H1 (cell line): ENCODE results near the gene PTPRC. TPM values are rescaled to one million over a fixed set of nuclear protein-coding genes. Genes with fewer than 3 reads are reported as not detected.

ENCODE experiments used
- CTCF ChIA-PET: fragments of 300-600 bp; sonication (Branson Sonifier 250); formaldehyde crosslinking; loops from one replicate; lab custom pipeline; 2021; ENCODE audit not compliant: partially characterized antibody; lab: Charles Lee
- POLR2A ChIA-PET: fragments of 300-600 bp; sonication (Branson Sonifier 250); formaldehyde crosslinking; loops from one replicate; lab custom pipeline; 2021; ENCODE audit warnings: inconsistent platforms; ENCODE audit not compliant: partially characterized antibody; lab: Charles Lee
- DNase-seq, 2 experiments: peaks; one replicate each; pipeline versions ENCODE4 v3.0.0 to v3.0.0-alpha.2; 2010 to 2022; ENCODE audit warnings: low spot score in 2 of 2, low read depth in 1 of 2, mixed read lengths in 1 of 2
- FAIRE-seq: peaks from 2 replicates; lab custom pipeline; 2011; peaks lifted over from hg19 to GRCh38; lab: Jason Lieb, UNC
- H2AFZ ChIP-seq: 2 replicates; pipeline ENCODE4 v1.8.1; 2012; ENCODE audit warnings: low read length, inconsistent platforms
- H2AK5ac ChIP-seq: 2 replicates; pipeline ENCODE4 v1.6.1; 2013; ENCODE audit warnings: low read depth, low read length
- H2BK120ac ChIP-seq: replicated peaks from 2 replicates; pipeline ENCODE3; 2013; ENCODE audit warnings: low read depth, low read length, inconsistent platforms
- H2BK12ac ChIP-seq: 2 replicates; pipeline ENCODE4 v1.6.1; 2013; ENCODE audit warnings: low read depth, low read length
- H2BK15ac ChIP-seq: 2 replicates; pipeline ENCODE4 v1.6.1; 2013; ENCODE audit warnings: low read length
- H2BK20ac ChIP-seq: 2 replicates; pipeline ENCODE4 v1.6.1; 2013; ENCODE audit warnings: low read length
- H2BK5ac ChIP-seq: 2 replicates; pipeline ENCODE4 v1.6.1; 2013; ENCODE audit warnings: low read depth, low read length
- H3K14ac ChIP-seq: 2 replicates; pipeline ENCODE4 v1.6.1; 2013; ENCODE audit warnings: inconsistent platforms; ENCODE audit not compliant: insufficient read length
- H3K18ac ChIP-seq: 2 replicates; pipeline ENCODE4 v1.6.1; 2013; ENCODE audit warnings: low read length; ENCODE audit errors: extremely low read depth
- H3K23ac ChIP-seq: 2 replicates; pipeline ENCODE4 v1.6.1; 2013; ENCODE audit warnings: inconsistent platforms; ENCODE audit not compliant: insufficient read length
- H3K23me2 ChIP-seq: 2 replicates; pipeline ENCODE4 v1.6.1; 2013; ENCODE audit warnings: low read depth, low read length
- H3K27ac ChIP-seq: 2 replicates; pipeline ENCODE4 v1.6.1; 2011; ENCODE audit warnings: low read depth, low read length, inconsistent platforms
- H3K27me3 ChIP-seq, 4 experiments: replicated peaks in 1 of 4; 1 replicate in 1 of 4; 2 replicates in 3 of 4; pipeline versions ENCODE4 v1.6.1 to v1.8.1; 2011 to 2013; ENCODE audit warnings: low read length in 3 of 4, mild to moderate bottlenecking in 3 of 4, inconsistent platforms in 2 of 4, mixed read lengths in 2 of 4, moderate library complexity in 1 of 4; ENCODE audit not compliant: control insufficient read depth in 3 of 4, insufficient read depth in 3 of 4; ENCODE audit errors: extremely low read depth in 1 of 4
- H3K36me3 ChIP-seq, 4 experiments: 2 replicates each; pipeline versions ENCODE4 v1.6.1 to v1.8.1; 2011 to 2013; ENCODE audit warnings: mild to moderate bottlenecking in 4 of 4, low read length in 3 of 4, moderate library complexity in 2 of 4, control low read depth in 1 of 4, inconsistent platforms in 1 of 4; ENCODE audit not compliant: insufficient read depth in 4 of 4, control insufficient read depth in 2 of 4
- H3K4ac ChIP-seq: replicated peaks from 2 replicates; pipeline ENCODE3; 2013; ENCODE audit warnings: low read length, low read depth, mixed read lengths, inconsistent platforms; ENCODE audit not compliant: insufficient read length
- H3K4me1 ChIP-seq, 4 experiments: replicated peaks in 1 of 4; 1 replicate in 1 of 4; 2 replicates in 3 of 4; pipeline versions ENCODE4 v1.6.1 to v1.8.1; 2011 to 2013; ENCODE audit warnings: low read length in 3 of 4, inconsistent platforms in 2 of 4, mixed read lengths in 1 of 4; ENCODE audit not compliant: insufficient read depth in 4 of 4, control insufficient read depth in 3 of 4
- H3K4me2 ChIP-seq, 2 experiments: 2 replicates each; pipeline versions ENCODE4 v1.6.1 to v1.8.1; 2011 to 2013; ENCODE audit warnings: low read depth in 2 of 2, low read length in 2 of 2, control low read depth in 1 of 2, inconsistent platforms in 1 of 2, mild to moderate bottlenecking in 1 of 2; ENCODE audit not compliant: insufficient read depth in 1 of 2
- H3K4me3 ChIP-seq, 4 experiments: fragments of 200-600, 300-600 bp in 1 of 4; sonication (generic), shearing (Covaris generic), sonication (Bioruptor Twin) in 1 of 4; 2 replicates each; pipeline versions ENCODE4 v1.5.1 to v1.8.1; 2011 to 2016; ENCODE audit warnings: low read length in 4 of 4, low read depth in 3 of 4, control low read depth in 2 of 4, inconsistent platforms in 2 of 4, mild to moderate bottlenecking in 2 of 4, mixed read lengths in 1 of 4, moderate library complexity in 1 of 4; ENCODE audit not compliant: insufficient read depth in 2 of 4; ENCODE audit errors: extremely low read depth in 1 of 4
- H3K56ac ChIP-seq: replicated peaks from 2 replicates; pipeline ENCODE3; 2013; ENCODE audit warnings: low read depth, mild to moderate bottlenecking, mixed read lengths, low read length, inconsistent platforms; ENCODE audit not compliant: insufficient read length
- H3K79me1 ChIP-seq: 2 replicates; pipeline ENCODE4 v1.6.1; 2013; ENCODE audit warnings: low read depth, low read length, control low read depth
- H3K79me2 ChIP-seq, 2 experiments: 2 replicates each; pipeline versions ENCODE4 v1.6.1 to v1.8.1; 2012 to 2013; ENCODE audit warnings: low read length in 2 of 2, mild to moderate bottlenecking in 2 of 2, inconsistent platforms in 1 of 2; ENCODE audit not compliant: insufficient read depth in 2 of 2, control insufficient read depth in 1 of 2
- H3K9ac ChIP-seq, 4 experiments: replicated peaks in 1 of 4; 1 replicate in 1 of 4; 2 replicates in 3 of 4; pipeline versions ENCODE4 v1.6.1 to v1.8.1; 2011 to 2013; ENCODE audit warnings: low read depth in 3 of 4, low read length in 3 of 4, control low read depth in 2 of 4, mild to moderate bottlenecking in 2 of 4, moderate library complexity in 2 of 4, inconsistent platforms in 1 of 4; ENCODE audit errors: extremely low read depth in 1 of 4
- H3K9me3 ChIP-seq, 2 experiments: 2 replicates each; pipeline versions ENCODE4 v1.6.1 to v1.8.1; 2012 to 2013; ENCODE audit warnings: mild to moderate bottlenecking in 2 of 2, moderate library complexity in 2 of 2, control low read depth in 1 of 2, inconsistent platforms in 1 of 2, low read depth in 1 of 2, low read length in 1 of 2, mixed read lengths in 1 of 2; ENCODE audit not compliant: insufficient read depth in 2 of 2
- H4K20me1 ChIP-seq, 2 experiments: replicated peaks in 1 of 2; 2 replicates each; pipeline versions ENCODE3 to v1.8.1; 2011 to 2013; ENCODE audit warnings: inconsistent platforms in 2 of 2, low read length in 2 of 2, mild to moderate bottlenecking in 1 of 2; ENCODE audit not compliant: insufficient read depth in 2 of 2, control insufficient read depth in 1 of 2
- H4K5ac ChIP-seq: 2 replicates; pipeline ENCODE4 v1.6.1; 2013; ENCODE audit warnings: low read length, low read depth, mixed read lengths, inconsistent platforms; ENCODE audit not compliant: insufficient read length
- H4K8ac ChIP-seq: 2 replicates; pipeline ENCODE4 v1.8.0; 2013; ENCODE audit warnings: mild to moderate bottlenecking, moderate library complexity, low read length, inconsistent platforms; ENCODE audit not compliant: insufficient read depth; ENCODE audit errors: extremely low read depth
- H4K91ac ChIP-seq: replicated peaks from 2 replicates; pipeline ENCODE3; 2013; ENCODE audit warnings: low read length, mixed read lengths, inconsistent platforms; ENCODE audit not compliant: insufficient read length
- KDM5A ChIP-seq: fragments of 200-600 bp; IDR thresholded peaks from 2 replicates; pipeline ENCODE4 v1.7.1; 2012; ENCODE audit warnings: mild to moderate bottlenecking, low read length, inconsistent platforms, mixed read lengths
- PHF8 ChIP-seq: fragments of 200-600 bp; sonication (generic); conservative IDR thresholded peaks from 2 replicates; pipeline ENCODE4 v1.7.1; 2012; ENCODE audit warnings: low read depth, mild to moderate bottlenecking, inconsistent platforms, low read length, moderate library complexity
- POU5F1 ChIP-seq: IDR thresholded peaks from 2 replicates; pipeline ENCODE4 v1.6.1; 2011; ENCODE audit warnings: low read depth, mild to moderate bottlenecking, low read length, moderate library complexity
- SP1 ChIP-seq: IDR thresholded peaks from 2 replicates; pipeline ENCODE4 v1.6.1; 2011; ENCODE audit warnings: low read depth, low read length
- polyA plus RNA-seq, 7 experiments: library from polyadenylated mRNA; depleted of rRNA in 3 of 7; stranded (reverse) in 5 of 7; unstranded in 2 of 7; fragments of >200 nt in 5 of 7; fragments of 200-250 nt in 2 of 7; gene quantifications; 1 replicate in 5 of 7; 2 replicates in 1 of 7; 4 replicates in 1 of 7; pipeline versions ENCODE4 v1.2.1 to v1.2.3, GENCODE V29; 2011 to 2013; ENCODE audit warnings: missing spikeins in 2 of 7, mixed read lengths in 2 of 7
- total RNA-seq: library from RNA; stranded (reverse); fragmentation: NEBNext Ultra II Directional; extraction: Animal tissue kit (Norgen Biotek cat#: 25700); gene quantifications from 2 replicates; pipeline ENCODE4 v1.2.1, GENCODE V29; 2021
- TF ChIP-seq, protein P1 (sequence below): IDR thresholded peaks from 2 replicates; pipeline ENCODE4 v1.6.1; 2012; ENCODE audit warnings: low read length, inconsistent platforms

The PTPRC gene
- total and polyA plus RNA-seq, 2 of the 8 experiments (the other 6 are each of a cell fraction or from before 2014, with no cell fraction given), result 0.05 TPM; not detected in 1

GRCh38 chr1:198765416-198765815, 126.6 kb downstream of the PTPRC start:
- H2BK15ac ChIP-seq, result no peak overlapping the region
- ChIA-PET POLR2A (no interaction called here), CTCF (interaction anchor here (1.3 kb wide), 1 partner anchor 24 kb away, joined by 3 read pairs; no protein-coding TSS in a partner anchor)
- H3K56ac ChIP-seq, result no peak overlapping the region
- no peaks in the 10 kb centered on the region for H3K27me3 ChIP-seq
- no peak overlapping the region for H4K91ac ChIP-seq
- FAIRE-seq (no peak), DNase-seq (no peak)
- no peak overlapping the region for H2AFZ ChIP-seq
- no peaks in the 10 kb centered on the region for H3K23me2 ChIP-seq
- H3K4me3 ChIP-seq, result no peak overlapping the region
- no peak overlapping the region for H3K27ac ChIP-seq
- no peak overlapping the region for H3K18ac ChIP-seq
- TF ChIP-seq KDM5A (no peak), POU5F1 (no peak), SP1 (no peak), PHF8 (no peak)
- TF ChIP-seq, protein P1, sequence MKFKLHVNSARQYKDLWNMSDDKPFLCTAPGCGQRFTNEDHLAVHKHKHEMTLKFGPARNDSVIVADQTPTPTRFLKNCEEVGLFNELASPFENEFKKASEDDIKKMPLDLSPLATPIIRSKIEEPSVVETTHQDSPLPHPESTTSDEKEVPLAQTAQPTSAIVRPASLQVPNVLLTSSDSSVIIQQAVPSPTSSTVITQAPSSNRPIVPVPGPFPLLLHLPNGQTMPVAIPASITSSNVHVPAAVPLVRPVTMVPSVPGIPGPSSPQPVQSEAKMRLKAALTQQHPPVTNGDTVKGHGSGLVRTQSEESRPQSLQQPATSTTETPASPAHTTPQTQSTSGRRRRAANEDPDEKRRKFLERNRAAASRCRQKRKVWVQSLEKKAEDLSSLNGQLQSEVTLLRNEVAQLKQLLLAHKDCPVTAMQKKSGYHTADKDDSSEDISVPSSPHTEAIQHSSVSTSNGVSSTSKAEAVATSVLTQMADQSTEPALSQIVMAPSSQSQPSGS, result no peak
- no peak overlapping the region for H2BK120ac ChIP-seq
- H4K5ac ChIP-seq, result no peak overlapping the region
- no peak overlapping the region for H2BK12ac ChIP-seq
- no peaks in the 10 kb centered on the region for H4K20me1 ChIP-seq
- H2BK20ac ChIP-seq, result no peak overlapping the region
- H3K14ac ChIP-seq, result no peak overlapping the region
- H3K23ac ChIP-seq, result no peak overlapping the region
- H2BK5ac ChIP-seq, result no peak overlapping the region
- no peak overlapping the region for H2AK5ac ChIP-seq
- no peaks in the 10 kb centered on the region for H3K36me3 ChIP-seq
- H3K79me1 ChIP-seq, result no peaks in the 10 kb centered on the region
- H3K9ac ChIP-seq, result no peak overlapping the region
- no peak overlapping the region for H4K8ac ChIP-seq
- H3K79me2 ChIP-seq, result no peaks in the 10 kb centered on the region
- no peak overlapping the region for H3K4me2 ChIP-seq
- no peaks in the 10 kb centered on the region; a peak in 1 of 7 replicates for H3K4me1 ChIP-seq
- no peak overlapping the region for H3K4ac ChIP-seq
- no peaks in the 10 kb centered on the region for H3K9me3 ChIP-seq
